Measurements from ENCODE around the gene COPG2. TPM values are rescaled to one million over a fixed set of nuclear protein-coding genes. Genes with fewer than 3 reads are reported as not detected.

The COPG2 gene
- total RNA-seq, 5 donors from 2014 or later (not counting 1 experiment from before 2014, with no cell fraction given) = 7.7 to 10.4 (median 8.5) TPM

DNA sequence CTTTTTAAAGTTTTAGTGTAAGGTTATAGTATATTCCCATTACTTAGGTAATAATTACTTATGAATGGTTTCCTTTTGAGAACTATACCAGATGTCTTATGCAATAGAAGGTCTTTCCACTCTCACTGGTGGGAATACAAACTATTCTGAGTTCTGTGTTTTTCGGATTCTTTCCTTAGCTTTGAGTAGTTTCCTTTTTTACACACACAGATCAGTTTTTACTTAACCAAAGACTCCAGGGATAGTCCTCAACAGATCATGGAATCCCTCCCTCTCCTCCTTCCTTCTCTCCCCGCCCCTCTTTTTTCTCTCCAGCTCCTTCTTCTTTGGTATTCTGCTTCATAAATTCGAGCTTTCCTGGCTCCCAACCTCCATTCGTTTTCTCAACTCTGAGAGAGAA lies 13.3 kb downstream of the COPG2 start:
- no peaks in the 10 kb centered on the region for H3K36me3 ChIP-seq (ENCODE audit: control insufficient read depth in 2 of 2, extremely low read depth in 1 of 2, insufficient read depth in 1 of 2, low read length in 1 of 2)
- no peaks in the 10 kb centered on the region for H3K27me3 ChIP-seq (replicated peaks in 1 of 2; ENCODE audit: control insufficient read depth in 2 of 2, extremely low read depth in 1 of 2, insufficient read depth in 2 of 2, low read length in 1 of 2)
- H3K4me3 ChIP-seq (ENCODE audit: control insufficient read depth in 1 of 2, extremely low read depth in 1 of 2, low read length in 1 of 2) = no peak overlapping the region
- Mint-ChIP-seq H3K27ac (no peak overlapping the region), H3K4me3 (no peak overlapping the region), H3K4me1 (peaks cover 0 to 2% (median 0%) of the 10 kb centered on the region in 3 donors), H3K9me3 (no peaks in the 10 kb centered on the region), H3K27me3 (no peaks in the 10 kb centered on the region), H3K36me3 (peaks cover 55% of the 10 kb centered on the region)
- 87% methylated on average over 2 of the region's 4 CpGs for WGBS (ENCODE audit: insufficient coverage)
- no peaks in the 10 kb centered on the region for H3K9me3 ChIP-seq
- no peak for DNase-seq
- ChIA-PET CTCF (interaction anchor here (0.5 to 0.6 kb wide), 3 partner anchors 35 to 1006 kb away, joined by 3 to 10 read pairs (median 3); no protein-coding TSS in a partner anchor), POLR2A (interaction anchor here in 1 of 2 donors (0.6 kb wide), 1 partner anchor 18 kb away, joined by 3 read pairs; no protein-coding TSS in a partner anchor)
- no peak for ATAC-seq (replicated peaks in 1 of 4)
- no peaks in the 10 kb centered on the region for H3K4me1 ChIP-seq (ENCODE audit: control insufficient read depth in 1 of 2, extremely low read depth in 1 of 2, insufficient read depth in 2 of 2, low read length in 2 of 2)
- H3K27ac ChIP-seq (ENCODE audit: low read length) = no peak overlapping the region

DNA sequence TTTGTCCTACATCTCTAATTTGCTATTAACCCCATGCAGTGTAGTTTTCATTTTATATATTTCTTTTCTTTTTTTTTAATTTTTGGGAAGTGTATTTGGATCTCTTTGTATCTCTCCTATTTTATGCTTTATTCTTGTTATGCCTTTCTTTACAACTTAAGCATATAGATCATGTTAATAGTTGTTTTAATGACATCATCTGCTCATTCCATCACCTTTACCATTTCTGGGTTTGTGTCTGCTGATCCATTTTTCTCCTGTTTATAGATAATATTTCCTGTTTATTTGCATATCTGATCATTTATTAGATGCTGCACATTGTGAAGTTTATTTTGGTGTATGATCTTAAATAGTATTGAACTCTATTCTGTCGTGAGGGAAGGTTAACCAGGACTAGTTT lies 13.7 kb downstream of the COPG2 start:
- ATAC-seq (replicated peaks in 1 of 4) (no peak), DNase-seq (no peak)
- Mint-ChIP-seq H3K27ac (no peak overlapping the region), H3K4me3 (no peak overlapping the region), H3K9me3 (no peaks in the 10 kb centered on the region), H3K27me3 (no peaks in the 10 kb centered on the region), H3K4me1 (no peaks in the 10 kb centered on the region), H3K36me3 (peaks cover 55% of the 10 kb centered on the region)
- peaks cover 0 to 4% of the 10 kb centered on the region in 2 donors for H3K36me3 ChIP-seq (ENCODE audit: control insufficient read depth in 2 of 2, extremely low read depth in 1 of 2, insufficient read depth in 1 of 2, low read length in 1 of 2)
- no peaks in the 10 kb centered on the region for H3K4me1 ChIP-seq (ENCODE audit: control insufficient read depth in 1 of 2, extremely low read depth in 1 of 2, insufficient read depth in 2 of 2, low read length in 2 of 2)
- ChIA-PET POLR2A (no interaction called here), CTCF (no interaction called here)
- H3K27me3 ChIP-seq (replicated peaks in 1 of 2; ENCODE audit: control insufficient read depth in 2 of 2, extremely low read depth in 1 of 2, insufficient read depth in 2 of 2, low read length in 1 of 2) = no peaks in the 10 kb centered on the region
- H3K27ac ChIP-seq (ENCODE audit: low read length) = no peak overlapping the region
- H3K9me3 ChIP-seq = no peaks in the 10 kb centered on the region
- H3K4me3 ChIP-seq (ENCODE audit: control insufficient read depth in 1 of 2, extremely low read depth in 1 of 2, low read length in 1 of 2) = no peak overlapping the region
- no CpG with 5 or more reads among the region's 1 CpG for WGBS (ENCODE audit: insufficient coverage)

DNA sequence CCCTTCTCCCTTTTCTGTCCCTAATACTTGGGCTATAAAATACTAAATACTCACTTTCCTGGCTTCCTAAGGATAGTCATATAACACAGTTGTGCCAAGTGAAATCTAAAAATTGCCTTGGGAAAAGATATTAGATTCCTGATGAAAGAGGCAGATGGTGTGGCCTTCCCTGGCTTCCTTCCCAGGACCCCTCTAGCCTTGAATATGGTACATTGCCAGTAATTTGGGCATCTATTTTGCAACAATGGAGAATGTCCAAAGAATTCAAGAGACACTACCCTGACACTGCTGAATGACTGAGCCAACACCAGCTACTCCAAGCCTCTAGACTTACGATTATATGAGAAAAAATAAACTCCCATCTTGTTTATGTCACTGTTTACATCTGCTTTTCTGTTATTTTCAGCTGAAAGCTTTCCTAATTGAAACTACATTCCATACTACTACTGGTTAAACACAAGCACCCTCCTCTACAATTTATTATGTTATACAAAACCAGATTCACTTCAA lies 17.9 kb downstream of the COPG2 start:
- Mint-ChIP-seq H3K27ac (no peak overlapping the region), H3K27me3 (no peaks in the 10 kb centered on the region), H3K4me3 (no peak overlapping the region), H3K36me3 (peaks cover 65% of the 10 kb centered on the region), H3K9me3 (peaks cover 0 to 5% (median 4%) of the 10 kb centered on the region in 3 donors), H3K4me1 (peaks cover 0 to 3% (median 0%) of the 10 kb centered on the region in 3 donors)
- DNase-seq = no peak
- Histone ChIP-seq H3K9me3 (no peaks in the 10 kb centered on the region), H3K4me1 (ENCODE audit: control insufficient read depth in 1 of 2, extremely low read depth in 1 of 2, insufficient read depth in 2 of 2, low read length in 2 of 2) (no peaks in the 10 kb centered on the region), H3K4me3 (ENCODE audit: control insufficient read depth in 1 of 2, extremely low read depth in 1 of 2, low read length in 1 of 2) (no peak overlapping the region), H3K36me3 (ENCODE audit: control insufficient read depth in 2 of 2, extremely low read depth in 1 of 2, insufficient read depth in 1 of 2, low read length in 1 of 2) (peaks cover 0 to 5% of the 10 kb centered on the region in 2 donors), H3K27ac (ENCODE audit: low read length) (no peak overlapping the region), H3K27me3 (replicated peaks in 1 of 2; ENCODE audit: control insufficient read depth in 2 of 2, extremely low read depth in 1 of 2, insufficient read depth in 2 of 2, low read length in 1 of 2) (no peaks in the 10 kb centered on the region)
- ChIA-PET POLR2A (interaction anchor here in 1 of 2 donors (0.6 kb wide), 1 partner anchor 25 kb away, joined by 3 read pairs; no protein-coding TSS in a partner anchor), CTCF (no interaction called here)
- WGBS (ENCODE audit: insufficient coverage) = 100% methylated on average over 1 of the region's 1 CpG
- no peak for ATAC-seq (replicated peaks in 1 of 4)

GRCh38 chr7:130649004-130649790 lies 19.4 kb downstream of the COPG2 start:
- Mint-ChIP-seq H3K9me3 (peaks cover 0 to 5% (median 4%) of the 10 kb centered on the region in 3 donors), H3K4me3 (no peak overlapping the region), H3K27ac (no peak overlapping the region), H3K4me1 (peaks cover 0 to 3% (median 0%) of the 10 kb centered on the region in 3 donors), H3K27me3 (no peaks in the 10 kb centered on the region), H3K36me3 (peaks cover 70% of the 10 kb centered on the region)
- H3K27ac ChIP-seq (ENCODE audit: low read length) = no peak overlapping the region
- ATAC-seq (replicated peaks in 1 of 4) (no peak), DNase-seq (no peak)
- WGBS (ENCODE audit: insufficient coverage) = 34% methylated on average over 3 of the region's 4 CpGs
- ChIA-PET CTCF (no interaction called here), POLR2A (no interaction called here)
- no peaks in the 10 kb centered on the region for H3K9me3 ChIP-seq
- no peaks in the 10 kb centered on the region for H3K27me3 ChIP-seq (replicated peaks in 1 of 2; ENCODE audit: control insufficient read depth in 2 of 2, extremely low read depth in 1 of 2, insufficient read depth in 2 of 2, low read length in 1 of 2)
- no peak overlapping the region for H3K4me3 ChIP-seq (ENCODE audit: control insufficient read depth in 1 of 2, extremely low read depth in 1 of 2, low read length in 1 of 2)
- H3K4me1 ChIP-seq (ENCODE audit: control insufficient read depth in 1 of 2, extremely low read depth in 1 of 2, insufficient read depth in 2 of 2, low read length in 2 of 2) = no peaks in the 10 kb centered on the region
- peaks cover 0 to 5% of the 10 kb centered on the region in 2 donors for H3K36me3 ChIP-seq (ENCODE audit: control insufficient read depth in 2 of 2, extremely low read depth in 1 of 2, insufficient read depth in 1 of 2, low read length in 1 of 2)

DNA sequence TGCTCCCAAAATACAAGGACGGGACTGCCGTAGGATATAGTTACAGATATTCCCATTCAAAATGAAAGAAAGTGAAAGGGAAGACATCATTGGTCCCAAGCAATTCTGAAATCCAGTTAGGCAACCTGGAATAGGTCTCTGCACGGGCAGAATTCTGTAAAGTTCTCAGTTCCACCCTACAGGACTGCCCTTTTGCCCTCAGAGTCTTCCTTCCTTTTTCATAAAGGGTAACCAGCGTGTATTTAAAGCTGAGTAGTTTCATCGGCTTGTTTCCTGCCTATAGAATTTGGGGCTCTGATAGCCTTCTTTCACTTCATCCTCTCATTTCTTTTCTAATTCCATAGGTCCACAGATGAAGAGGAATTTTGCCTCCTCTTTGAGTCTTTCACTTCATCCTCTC lies 20.0 kb downstream of the COPG2 start:
- ATAC-seq (replicated peaks in 1 of 4) = no peak
- ChIA-PET CTCF (no interaction called here), POLR2A (no interaction called here)
- no peak overlapping the region for H3K27ac Mint-ChIP-seq
- H3K27me3 ChIP-seq (replicated peaks in 1 of 2; ENCODE audit: control insufficient read depth in 2 of 2, extremely low read depth in 1 of 2, insufficient read depth in 2 of 2, low read length in 1 of 2) = no peaks in the 10 kb centered on the region
- no peaks in the 10 kb centered on the region for H3K4me1 ChIP-seq (ENCODE audit: control insufficient read depth in 1 of 2, extremely low read depth in 1 of 2, insufficient read depth in 2 of 2, low read length in 2 of 2)
- no peak overlapping the region for H3K4me3 ChIP-seq (ENCODE audit: control insufficient read depth in 1 of 2, extremely low read depth in 1 of 2, low read length in 1 of 2)
- peaks cover 0 to 3% (median 0%) of the 10 kb centered on the region in 3 donors for H3K4me1 Mint-ChIP-seq
- H3K4me3 Mint-ChIP-seq = no peak overlapping the region
- H3K27me3 Mint-ChIP-seq = no peaks in the 10 kb centered on the region
- H3K9me3 ChIP-seq = no peaks in the 10 kb centered on the region
- H3K36me3 ChIP-seq (ENCODE audit: control insufficient read depth in 2 of 2, extremely low read depth in 1 of 2, insufficient read depth in 1 of 2, low read length in 1 of 2) = peaks cover 0 to 5% of the 10 kb centered on the region in 2 donors
- H3K36me3 Mint-ChIP-seq = peaks cover 68% of the 10 kb centered on the region
- no peak for DNase-seq
- no CpG with 5 or more reads among the region's 5 CpGs for WGBS (ENCODE audit: insufficient coverage)
- peaks cover 0 to 5% (median 4%) of the 10 kb centered on the region in 3 donors for H3K9me3 Mint-ChIP-seq
- no peak overlapping the region for H3K27ac ChIP-seq (ENCODE audit: low read length)

- ATAC-seq (replicated peaks in 1 of 4) = no peak
- Mint-ChIP-seq H3K9me3 (peaks cover 3 to 14% (median 7%) of the 10 kb centered on the region in 3 donors), H3K4me1 (no peaks in the 10 kb centered on the region), H3K4me3 (no peak overlapping the region), H3K27ac (no peak overlapping the region), H3K36me3 (peaks cover 62% of the 10 kb centered on the region), H3K27me3 (no peaks in the 10 kb centered on the region)
- Histone ChIP-seq H3K9me3 (no peaks in the 10 kb centered on the region), H3K27ac (ENCODE audit: low read length) (no peak overlapping the region), H3K4me1 (ENCODE audit: control insufficient read depth in 1 of 2, extremely low read depth in 1 of 2, insufficient read depth in 2 of 2, low read length in 2 of 2) (no peaks in the 10 kb centered on the region), H3K36me3 (ENCODE audit: control insufficient read depth in 2 of 2, extremely low read depth in 1 of 2, insufficient read depth in 1 of 2, low read length in 1 of 2) (no peaks in the 10 kb centered on the region), H3K27me3 (replicated peaks in 1 of 2; ENCODE audit: control insufficient read depth in 2 of 2, extremely low read depth in 1 of 2, insufficient read depth in 2 of 2, low read length in 1 of 2) (no peaks in the 10 kb centered on the region), H3K4me3 (ENCODE audit: control insufficient read depth in 1 of 2, extremely low read depth in 1 of 2, low read length in 1 of 2) (no peak overlapping the region)
- no peak for DNase-seq
- WGBS (ENCODE audit: insufficient coverage) = 100% methylated on average over 1 of the region's 4 CpGs
- ChIA-PET CTCF (no interaction called here), POLR2A (interaction anchor here in 1 of 2 donors (0.6 kb wide), 2 partner anchors 369 to 1383 kb away, joined by 3 read pairs; no protein-coding TSS in a partner anchor)
These were observed 26.2 kb downstream of the COPG2 start for GRCh38 chr7:130642383-130642782.
